T-helper 1 cell treated with Interleukin-12 subunit alpha and Interleukin-12 subunit beta and Interleukin-4 antibody, amounts not matched to agents 30 μg/mL and 1 μg/mL, for 36 hours (primary cell): ENCODE data around the gene AGR2.

Experiments used
- H3K27ac Mint-ChIP-seq: one replicate; pipeline ENCODE4 v1.8.0; 2021; ENCODE audit warnings: mild to moderate bottlenecking, mixed read lengths
- H3K27me3 Mint-ChIP-seq: one replicate; pipeline ENCODE4 v1.8.0; 2021; ENCODE audit warnings: low read depth, mixed read lengths
- H3K36me3 Mint-ChIP-seq: one replicate; pipeline ENCODE4 v1.8.0; 2021; ENCODE audit warnings: low read depth, mixed read lengths
- H3K4me1 Mint-ChIP-seq: one replicate; pipeline ENCODE4 v1.8.0; 2021; ENCODE audit warnings: low read depth, mixed read lengths
- H3K4me3 Mint-ChIP-seq: one replicate; pipeline ENCODE4 v1.8.0; 2021; ENCODE audit warnings: mild to moderate bottlenecking, moderate library complexity, mixed read lengths
- H3K9me3 Mint-ChIP-seq: one replicate; pipeline ENCODE4 v1.8.0; 2021; ENCODE audit warnings: mixed read lengths

The AGR2 gene

GRCh38 chr7:16801579-16801978 is 3.2 kb downstream of the AGR2 start:
- Mint-ChIP-seq H3K4me3 (no peak overlapping the region), H3K27me3 (peaks cover 7% of the 10 kb centered on the region), H3K27ac (no peak overlapping the region), H3K9me3 (no peaks in the 10 kb centered on the region), H3K36me3 (no peaks in the 10 kb centered on the region), H3K4me1 (peaks cover 2% of the 10 kb centered on the region)

GRCh38 chr7:16801111-16801542 is 3.7 kb downstream of the AGR2 start:
- H3K4me1 Mint-ChIP-seq = peaks cover 2% of the 10 kb centered on the region
- no peak overlapping the region for H3K27ac Mint-ChIP-seq
- H3K9me3 Mint-ChIP-seq = no peaks in the 10 kb centered on the region

GRCh38 chr7:16795624-16796023 is 9.2 kb downstream of the AGR2 start:
- Mint-ChIP-seq H3K4me3 (no peak overlapping the region), H3K36me3 (no peaks in the 10 kb centered on the region), H3K27me3 (peaks cover 8% of the 10 kb centered on the region), H3K4me1 (no peaks in the 10 kb centered on the region), H3K27ac (no peak overlapping the region), H3K9me3 (no peaks in the 10 kb centered on the region)

More at GRCh38 chr7:16801111-16801542, 3.7 kb downstream of the AGR2 start:
- Mint-ChIP-seq H3K36me3 (no peaks in the 10 kb centered on the region), H3K4me3 (no peak overlapping the region), H3K27me3 (peaks cover 11% of the 10 kb centered on the region)

- H3K36me3 Mint-ChIP-seq = no peaks in the 10 kb centered on the region
- H3K4me1 Mint-ChIP-seq = no peaks in the 10 kb centered on the region
- no peak overlapping the region for H3K4me3 Mint-ChIP-seq
These were observed 9.8 kb downstream of the AGR2 start for GRCh38 chr7:16794986-16795385.

GRCh38 chr7:16791905-16792698 is 12.7 kb downstream of the AGR2 start:
- Mint-ChIP-seq H3K4me3 (no peak overlapping the region), H3K36me3 (no peaks in the 10 kb centered on the region), H3K4me1 (no peaks in the 10 kb centered on the region), H3K27ac (no peak overlapping the region), H3K9me3 (no peaks in the 10 kb centered on the region), H3K27me3 (peaks cover 8% of the 10 kb centered on the region)

More at GRCh38 chr7:16794986-16795385, 9.8 kb downstream of the AGR2 start:
- no peaks in the 10 kb centered on the region for H3K9me3 Mint-ChIP-seq
- no peak overlapping the region for H3K27ac Mint-ChIP-seq
- H3K27me3 Mint-ChIP-seq = peaks cover 8% of the 10 kb centered on the region

GRCh38 chr7:16791071-16791470 is 13.7 kb downstream of the AGR2 start:
- Mint-ChIP-seq H3K4me3 (no peak overlapping the region), H3K36me3 (no peaks in the 10 kb centered on the region), H3K9me3 (no peaks in the 10 kb centered on the region), H3K27ac (no peak overlapping the region), H3K27me3 (peaks cover 4% of the 10 kb centered on the region), H3K4me1 (no peaks in the 10 kb centered on the region)

- H3K4me3 Mint-ChIP-seq = no peak overlapping the region
- H3K36me3 Mint-ChIP-seq = no peaks in the 10 kb centered on the region
- no peaks in the 10 kb centered on the region for H3K27me3 Mint-ChIP-seq
These were observed 17.7 kb downstream of the AGR2 start for GRCh38 chr7:16787127-16787526.

GRCh38 chr7:16786257-16786656 is 18.5 kb downstream of the AGR2 start:
- H3K4me1 Mint-ChIP-seq = no peaks in the 10 kb centered on the region
- H3K36me3 Mint-ChIP-seq = no peaks in the 10 kb centered on the region
- H3K9me3 Mint-ChIP-seq = no peaks in the 10 kb centered on the region
- no peak overlapping the region for H3K4me3 Mint-ChIP-seq
- H3K27me3 Mint-ChIP-seq = no peaks in the 10 kb centered on the region
- no peak overlapping the region for H3K27ac Mint-ChIP-seq

More at GRCh38 chr7:16787127-16787526, 17.7 kb downstream of the AGR2 start:
- Mint-ChIP-seq H3K9me3 (no peaks in the 10 kb centered on the region), H3K4me1 (no peaks in the 10 kb centered on the region), H3K27ac (no peak overlapping the region)

- Mint-ChIP-seq H3K27me3 (no peaks in the 10 kb centered on the region), H3K36me3 (no peaks in the 10 kb centered on the region), H3K4me1 (no peaks in the 10 kb centered on the region), H3K4me3 (no peak overlapping the region), H3K9me3 (no peaks in the 10 kb centered on the region), H3K27ac (no peak overlapping the region)
These were observed 19.0 kb downstream of the AGR2 start for GRCh38 chr7:16785846-16786245.

GRCh38 chr7:16785321-16785720 is 19.5 kb downstream of the AGR2 start:
- Mint-ChIP-seq H3K27ac (no peak overlapping the region), H3K27me3 (no peaks in the 10 kb centered on the region), H3K4me3 (no peak overlapping the region), H3K36me3 (no peaks in the 10 kb centered on the region), H3K4me1 (no peaks in the 10 kb centered on the region), H3K9me3 (no peaks in the 10 kb centered on the region)

GRCh38 chr7:16780596-16780995 is 24.2 kb downstream of the AGR2 start:
- Mint-ChIP-seq H3K4me3 (no peak overlapping the region), H3K27me3 (no peaks in the 10 kb centered on the region)

GRCh38 chr7:16779051-16779450 is 25.7 kb downstream of the AGR2 start:
- Mint-ChIP-seq H3K9me3 (no peaks in the 10 kb centered on the region), H3K27me3 (no peaks in the 10 kb centered on the region), H3K4me1 (no peaks in the 10 kb centered on the region), H3K36me3 (no peaks in the 10 kb centered on the region), H3K27ac (no peak overlapping the region), H3K4me3 (no peak overlapping the region)

More at GRCh38 chr7:16780596-16780995, 24.2 kb downstream of the AGR2 start:
- Mint-ChIP-seq H3K36me3 (no peaks in the 10 kb centered on the region), H3K27ac (no peak overlapping the region), H3K4me1 (no peaks in the 10 kb centered on the region), H3K9me3 (no peaks in the 10 kb centered on the region)

- no peak overlapping the region for H3K27ac Mint-ChIP-seq
- H3K4me3 Mint-ChIP-seq = no peak overlapping the region
- no peaks in the 10 kb centered on the region for H3K27me3 Mint-ChIP-seq
- H3K4me1 Mint-ChIP-seq = no peaks in the 10 kb centered on the region
- no peaks in the 10 kb centered on the region for H3K9me3 Mint-ChIP-seq
- no peaks in the 10 kb centered on the region for H3K36me3 Mint-ChIP-seq
These were observed 26.3 kb downstream of the AGR2 start for GRCh38 chr7:16778476-16778875.

- Mint-ChIP-seq H3K36me3 (no peaks in the 10 kb centered on the region), H3K4me1 (no peaks in the 10 kb centered on the region), H3K27me3 (no peaks in the 10 kb centered on the region), H3K27ac (no peak overlapping the region), H3K4me3 (no peak overlapping the region), H3K9me3 (no peaks in the 10 kb centered on the region)
These were observed 28.7 kb downstream of the AGR2 start for GRCh38 chr7:16776053-16776452.

- Mint-ChIP-seq H3K9me3 (no peaks in the 10 kb centered on the region), H3K36me3 (no peaks in the 10 kb centered on the region), H3K27ac (no peak overlapping the region), H3K4me1 (no peaks in the 10 kb centered on the region), H3K27me3 (no peaks in the 10 kb centered on the region), H3K4me3 (no peak overlapping the region)
These were observed 29.8 kb downstream of the AGR2 start for GRCh38 chr7:16774986-16775385.
